Neural progenitor cell (in vitro differentiated cells): ENCODE results near the gene SLC25A51. TPM values are rescaled to one million over a fixed set of nuclear protein-coding genes. Genes with fewer than 3 reads are reported as not detected.

Experiments
- DNase-seq: peaks from one replicate; pipeline ENCODE4 v3.0.0-alpha.2; 2016; ENCODE audit warnings: low spot score
- H2AFZ ChIP-seq: fragments of 200-600 bp; sonication (generic); replicated peaks from 2 replicates; pipeline ENCODE4 v1.6.1; 2016; ENCODE audit warnings: antibody characterized with exemption
- H3F3A ChIP-seq: fragments of 200-600 bp; sonication (generic); 2 replicates; pipeline ENCODE4 v1.6.1; 2016; ENCODE audit warnings: antibody characterized with exemption, low read depth
- H3K27ac ChIP-seq: fragments of 200-600 bp; sonication (generic); 2 replicates; pipeline ENCODE4 v1.5.1; 2016; ENCODE audit warnings: mild to moderate bottlenecking
- H3K27me3 ChIP-seq: fragments of 200-600 bp; sonication (generic); 2 replicates; pipeline ENCODE4 v1.6.1; 2016; ENCODE audit warnings: mild to moderate bottlenecking, moderate library complexity
- H3K36me3 ChIP-seq: fragments of 200-600 bp; sonication (generic); 2 replicates; pipeline ENCODE4 v1.5.1; 2016
- H3K4me1 ChIP-seq: fragments of 200-600 bp; sonication (generic); 2 replicates; pipeline ENCODE4 v1.6.1; 2016; ENCODE audit warnings: mixed run types
- H3K4me2 ChIP-seq: fragments of 200-600 bp; sonication (generic); 2 replicates; pipeline ENCODE4 v1.6.1; 2016
- H3K4me3 ChIP-seq: fragments of 200-600 bp; sonication (generic); 2 replicates; pipeline ENCODE4 v1.5.1; 2016
- H3K79me2 ChIP-seq: fragments of 200-600 bp; sonication (generic); 2 replicates; pipeline ENCODE4 v1.6.1; 2016; ENCODE audit warnings: low read depth
- H3K9ac ChIP-seq: fragments of 200-600 bp; sonication (generic); 2 replicates; pipeline ENCODE4 v1.6.1; 2016
- H3K9me3 ChIP-seq: fragments of 200-600 bp; sonication (generic); 2 replicates; pipeline ENCODE4 v1.5.1; 2016; ENCODE audit warnings: low read depth
- H4K20me1 ChIP-seq: fragments of 200-600 bp; sonication (generic); 2 replicates; pipeline ENCODE4 v1.6.1; 2016; ENCODE audit warnings: low read depth
- H3K27ac Mint-ChIP-seq: 3 replicates; pipeline ENCODE4 v1.8.0; 2021; ENCODE audit warnings: mixed read lengths
- H3K27me3 Mint-ChIP-seq: 2 replicates; pipeline ENCODE4 v1.8.0; 2022; ENCODE audit warnings: low read depth, mild to moderate bottlenecking, inconsistent platforms, moderate library complexity, mixed read lengths; ENCODE audit not compliant: insufficient read depth
- H3K36me3 Mint-ChIP-seq: 3 replicates; pipeline ENCODE4 v1.8.0; 2021; ENCODE audit warnings: mixed read lengths
- H3K4me1 Mint-ChIP-seq: 3 replicates; pipeline ENCODE4 v1.8.0; 2021; ENCODE audit warnings: mixed read lengths
- H3K4me3 Mint-ChIP-seq: 3 replicates; pipeline ENCODE4 v1.8.0; 2021; ENCODE audit warnings: mild to moderate bottlenecking, moderate library complexity, mixed read lengths
- H3K9me3 Mint-ChIP-seq: 3 replicates; pipeline ENCODE4 v1.8.0; 2020; ENCODE audit warnings: mixed read lengths
- CTCF ChIP-seq: fragments of 200-600 bp; sonication (generic); IDR thresholded peaks from 2 replicates; pipeline ENCODE4 v1.5.1; 2017; ENCODE audit warnings: antibody characterized with exemption, mild to moderate bottlenecking
- EZH2 ChIP-seq: fragments of 200-600 bp; sonication (generic); IDR thresholded peaks from 2 replicates; pipeline ENCODE4 v1.6.1; 2017; ENCODE audit warnings: antibody characterized with exemption, mild to moderate bottlenecking, moderate library complexity
- EZH2phosphoT487 ChIP-seq: fragments of 200-600 bp; sonication (generic); IDR thresholded peaks from 2 replicates; pipeline ENCODE4 v1.6.1; 2017; ENCODE audit warnings: antibody characterized with exemption
- small RNA-seq: library from RNA; depleted of rRNA; stranded (forward); fragments of <200 nt; gene quantifications from one replicate; pipeline ENCODE3, GENCODE V24; 2015
- total RNA-seq: library from RNA; depleted of rRNA; stranded (reverse); fragments of >200 nt; gene quantifications from 2 replicates; pipeline ENCODE4 v1.2.3, GENCODE V29; 2015; ENCODE audit warnings: low replicate concordance

SLC25A51 gene
- total RNA-seq, 1 donor from 2014 or later, result 24.6 TPM

DNA sequence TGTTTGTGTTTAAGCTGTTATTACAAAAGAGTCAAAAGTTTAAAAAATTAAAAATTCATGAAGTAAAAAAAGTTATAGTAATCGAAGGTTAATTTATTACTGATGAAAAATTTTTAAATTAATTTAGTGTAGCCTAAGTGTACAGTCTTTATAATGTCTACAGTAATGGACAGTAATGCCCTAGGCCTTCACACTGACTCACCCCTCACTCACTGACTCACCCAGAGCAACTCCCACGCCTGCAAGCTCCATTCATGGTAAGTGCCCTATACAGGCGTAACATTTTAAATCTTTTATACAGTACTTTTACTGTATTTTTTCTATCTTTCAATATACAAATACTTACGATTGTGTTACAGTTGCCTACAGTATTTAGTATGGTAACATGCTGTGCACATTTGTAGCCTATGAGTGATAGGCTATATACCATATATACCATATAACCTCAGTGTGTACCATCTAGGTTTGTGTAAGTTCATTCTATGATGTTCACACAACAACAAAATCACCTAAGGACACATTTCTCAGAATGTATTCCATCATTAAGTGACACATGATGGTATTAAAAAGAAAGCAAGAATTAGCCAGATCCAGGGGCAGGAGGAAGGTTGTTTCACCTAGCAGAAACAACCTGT is 63.2 kb downstream of the SLC25A51 start:
- no peaks in the 10 kb centered on the region for H3K9me3 Mint-ChIP-seq
- H2AFZ ChIP-seq, result no peak overlapping the region
- no peaks in the 10 kb centered on the region for H3K36me3 ChIP-seq
- no peak overlapping the region for H3K9ac ChIP-seq
- no peaks in the 10 kb centered on the region for H3K79me2 ChIP-seq
- H3K27me3 ChIP-seq, result no peaks in the 10 kb centered on the region
- H3F3A ChIP-seq, result peaks cover 3% of the 10 kb centered on the region
- H3K36me3 Mint-ChIP-seq, result no peaks in the 10 kb centered on the region
- peaks cover 15% of the 10 kb centered on the region for H3K4me1 Mint-ChIP-seq
- H3K27ac Mint-ChIP-seq, result no peak overlapping the region
- no peak overlapping the region for H3K4me3 Mint-ChIP-seq
- no peak overlapping the region for H3K4me3 ChIP-seq
- H3K9me3 ChIP-seq, result no peaks in the 10 kb centered on the region
- no peaks in the 10 kb centered on the region for H3K27me3 Mint-ChIP-seq
- no peak overlapping the region for H3K4me2 ChIP-seq
- H3K27ac ChIP-seq, result no peak overlapping the region
- TF ChIP-seq EZH2 (no peak), EZH2phosphoT487 (no peak), CTCF (no peak)
- DNase-seq, result no peak
- no peaks in the 10 kb centered on the region for H4K20me1 ChIP-seq
- peaks cover 8% of the 10 kb centered on the region for H3K4me1 ChIP-seq

DNA sequence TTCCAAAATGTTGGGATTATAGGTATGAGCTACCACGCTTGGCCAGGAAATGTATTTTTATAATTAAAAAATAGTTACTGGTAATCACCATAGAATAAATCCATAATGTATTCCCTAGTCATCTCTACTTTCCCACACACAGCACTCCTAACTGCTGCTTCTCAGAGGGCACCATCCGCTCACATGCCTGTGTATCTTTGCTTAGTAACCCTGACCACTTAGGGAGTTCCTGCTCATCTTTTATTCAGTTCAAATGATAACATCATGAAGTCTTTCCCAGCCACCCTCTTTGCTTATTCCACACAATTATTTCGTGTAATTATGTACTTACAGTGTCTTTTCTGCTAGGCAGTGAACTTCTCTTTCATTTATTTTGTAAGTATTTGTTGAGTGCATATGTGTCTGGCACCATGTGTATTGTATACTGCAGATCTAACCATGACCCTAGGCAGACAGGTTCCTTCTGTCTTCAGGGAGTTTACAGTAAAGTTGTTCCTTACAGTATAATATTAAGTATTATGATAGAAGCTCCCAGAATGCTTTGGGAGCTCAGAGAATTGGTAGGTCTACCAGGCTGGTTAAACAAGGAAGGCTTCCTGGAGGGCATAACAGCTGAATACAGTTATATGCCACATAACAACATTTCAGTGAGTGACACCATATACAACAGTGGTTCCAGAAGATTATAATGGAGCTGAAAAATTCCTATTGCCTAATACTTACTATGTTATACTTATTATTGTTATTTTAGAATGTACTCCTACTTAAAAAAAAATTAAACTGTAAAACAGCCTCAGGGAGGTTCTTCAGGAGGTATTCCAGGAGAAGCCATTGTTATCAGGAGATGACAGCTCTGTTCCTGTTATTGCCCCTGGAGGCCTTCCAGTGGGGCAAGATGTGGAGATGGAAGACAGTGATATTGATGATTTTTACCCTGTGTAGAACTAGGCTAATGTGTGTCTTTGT is 64.1 kb downstream of the SLC25A51 start:
- H3K4me1 Mint-ChIP-seq, result peaks cover 15% of the 10 kb centered on the region
- H3K4me2 ChIP-seq, result no peak overlapping the region
- H3K9me3 ChIP-seq, result no peaks in the 10 kb centered on the region
- H3K9ac ChIP-seq, result no peak overlapping the region
- no peak overlapping the region for H3K4me3 Mint-ChIP-seq
- DNase-seq, result no peak
- H3K36me3 ChIP-seq, result no peaks in the 10 kb centered on the region
- no peak overlapping the region for H3K4me3 ChIP-seq
- H3K27me3 ChIP-seq, result no peaks in the 10 kb centered on the region
- H4K20me1 ChIP-seq, result no peaks in the 10 kb centered on the region
- no peaks in the 10 kb centered on the region for H3K79me2 ChIP-seq
- TF ChIP-seq EZH2phosphoT487 (no peak), EZH2 (no peak), CTCF (no peak)
- H3K36me3 Mint-ChIP-seq, result no peaks in the 10 kb centered on the region
- no peak overlapping the region for H3K27ac ChIP-seq
- no peaks in the 10 kb centered on the region for H3K27me3 Mint-ChIP-seq
- peak overlapping the region; percentile 19 for H3K27ac Mint-ChIP-seq
- peaks cover 8% of the 10 kb centered on the region for H3K4me1 ChIP-seq
- H3F3A ChIP-seq, result peaks cover 3% of the 10 kb centered on the region
- no peak overlapping the region for H2AFZ ChIP-seq
- no peaks in the 10 kb centered on the region for H3K9me3 Mint-ChIP-seq

Small RNAs within 50 kb of the gene (small RNA-seq; reads per million reads assigned to genes)
- not detected for gene RNU7-124P

Other genes starting within 250 kb of the SLC25A51 start
- gene TRMT10B, start 150.3 kb downstream of the SLC25A51 start, total RNA-seq, result 5.4 and 6.5 TPM in 2 replicates
- gene EXOSC3, start 119.1 kb downstream of the SLC25A51 start, total RNA-seq, result 61.5 and 85.2 TPM in 2 replicates
- 15.8 and 21.0 TPM in 2 replicates for gene DCAF10, start 103.3 kb downstream of the SLC25A51 start, total RNA-seq
- gene SHB, start 165.1 kb upstream of the SLC25A51 start, total RNA-seq, result 1.1 and 4.1 TPM in 2 replicates